SJCRH30 (cell line): Measurements from ENCODE around the gene CYGB. TPM values are rescaled to one million over a fixed set of nuclear protein-coding genes. Genes with fewer than 3 reads are reported as not detected.

Experiments
- DNase-seq, 2 experiments: peaks; one replicate each; pipeline ENCODE4 v3.0.0-alpha.2; 2015 to 2020
- H3K27ac ChIP-seq: fragments of 250-450 bp; sonication (Bioruptor Pico); 2 replicates; pipeline ENCODE4 v1.5.1; 2020; ENCODE audit warnings: mild to moderate bottlenecking, moderate library complexity
- H3K27me3 ChIP-seq: fragments of 250-450 bp; sonication (Bioruptor Pico); 2 replicates; pipeline ENCODE4 v1.5.1; 2020; ENCODE audit warnings: mild to moderate bottlenecking, moderate library complexity
- H3K36me3 ChIP-seq: fragments of 250-450 bp; sonication (Bioruptor Pico); 2 replicates; pipeline ENCODE4 v1.5.1; 2020; ENCODE audit warnings: mild to moderate bottlenecking, moderate library complexity
- H3K4me1 ChIP-seq: fragments of 250-450 bp; sonication (Bioruptor Pico); 2 replicates; pipeline ENCODE4 v1.5.1; 2020; ENCODE audit warnings: mild to moderate bottlenecking, moderate library complexity
- H3K4me3 ChIP-seq: fragments of 250-450 bp; sonication (Bioruptor Pico); 2 replicates; pipeline ENCODE4 v1.5.1; 2020; ENCODE audit warnings: mild to moderate bottlenecking, moderate library complexity
- H3K9me3 ChIP-seq: fragments of 250-450 bp; sonication (Bioruptor Pico); replicated peaks from 2 replicates; pipeline ENCODE4 v1.5.1; 2020; ENCODE audit warnings: mild to moderate bottlenecking, moderate library complexity
- total RNA-seq: library from RNA; depleted of rRNA; stranded (reverse); fragments of >200 nt; shearing (Covaris generic); gene quantifications from 2 replicates; pipeline ENCODE4 v1.2.3, GENCODE V29; 2014

CYGB gene
- total RNA-seq, 1 experiment from 2014 or later: not detected

DNA sequence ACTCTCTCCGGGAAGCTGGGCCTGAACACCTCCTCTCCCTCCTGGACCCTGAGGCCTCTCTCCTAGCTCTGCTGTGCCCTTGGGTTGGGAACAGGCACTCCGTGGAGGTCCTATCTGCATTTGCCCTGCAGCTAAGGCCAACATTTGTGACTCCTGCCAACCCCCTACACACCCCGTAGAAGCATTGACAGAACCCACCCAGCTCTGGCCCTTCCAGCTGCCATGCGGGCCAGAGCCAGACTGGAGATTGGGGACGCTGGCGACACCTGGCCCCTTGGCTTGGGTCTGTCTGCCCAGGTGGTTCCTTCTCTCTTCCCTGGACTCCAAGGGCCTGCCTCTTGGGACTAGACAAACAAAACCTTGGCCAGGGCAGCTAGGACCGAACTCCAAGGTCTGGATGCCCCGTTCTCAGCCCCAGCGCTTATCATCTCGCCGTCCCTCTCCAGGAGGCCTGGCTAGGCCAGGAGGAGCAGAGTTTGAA lies 35.6 kb downstream of the CYGB start:
- Histone ChIP-seq H3K27me3 (no peaks in the 10 kb centered on the region), H3K4me3 (no peak overlapping the region), H3K9me3 (no peaks in the 10 kb centered on the region), H3K36me3 (no peaks in the 10 kb centered on the region), H3K4me1 (peaks cover 17% of the 10 kb centered on the region), H3K27ac (no peak overlapping the region)
- no peak for DNase-seq

DNA sequence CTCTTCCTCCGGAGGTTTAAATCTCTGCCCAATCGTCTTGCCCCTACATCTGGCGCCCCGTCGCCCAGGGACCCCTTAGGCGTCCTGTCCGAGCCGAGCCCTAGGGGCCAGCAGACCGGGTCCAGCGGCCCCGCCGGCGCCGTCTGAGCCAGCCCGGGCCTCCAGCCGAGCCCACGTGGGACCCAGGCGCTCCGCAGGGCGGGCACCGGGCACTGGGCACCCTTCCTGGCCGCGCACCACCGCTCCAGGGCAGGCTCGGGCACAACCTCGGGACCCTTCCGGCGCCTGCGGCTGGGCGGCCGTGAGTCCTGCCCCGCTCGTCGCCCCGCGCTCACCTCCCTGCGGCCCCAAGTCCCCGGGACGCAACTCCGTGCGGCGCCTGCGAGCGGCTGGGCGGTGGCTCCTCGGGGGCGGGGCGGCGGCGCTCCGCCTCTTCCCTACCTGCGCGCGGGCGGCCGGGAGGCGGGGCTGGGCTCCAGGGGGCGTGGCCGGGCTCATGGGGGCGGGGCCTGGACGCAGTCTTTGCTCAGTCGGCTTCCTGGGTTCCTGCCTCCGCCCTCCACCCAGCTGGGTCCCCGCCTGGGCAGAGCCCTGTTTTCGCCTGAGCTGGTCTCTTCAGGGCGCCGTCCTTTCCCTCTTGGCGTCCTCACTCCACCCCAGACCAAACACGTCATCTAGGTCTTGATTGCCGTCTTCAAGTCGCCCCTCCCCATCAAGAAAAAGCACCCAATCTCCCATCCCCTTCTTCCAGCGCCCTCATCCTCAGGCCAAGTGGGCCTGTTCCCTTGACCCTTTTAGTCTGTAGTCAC lies 36.3 kb downstream of the CYGB start, which contains the start of gene RHBDF2:
Gene RHBDF2 (minus strand): TSS at position 406 of the 809 bp plus-strand sequence. CDS start 19,899 bp downstream, outside the sequence.
- DNase-seq: no peak
- Histone ChIP-seq H3K4me3 (no peak within 1 kb of the TSS), H3K36me3 (no peaks in the 10 kb centered on the region), H3K27me3 (no peaks in the 10 kb centered on the region), H3K4me1 (peaks cover 13% of the 10 kb centered on the region), H3K27ac (no peak within 1 kb of the TSS), H3K9me3 (no peaks in the 10 kb centered on the region)

DNA sequence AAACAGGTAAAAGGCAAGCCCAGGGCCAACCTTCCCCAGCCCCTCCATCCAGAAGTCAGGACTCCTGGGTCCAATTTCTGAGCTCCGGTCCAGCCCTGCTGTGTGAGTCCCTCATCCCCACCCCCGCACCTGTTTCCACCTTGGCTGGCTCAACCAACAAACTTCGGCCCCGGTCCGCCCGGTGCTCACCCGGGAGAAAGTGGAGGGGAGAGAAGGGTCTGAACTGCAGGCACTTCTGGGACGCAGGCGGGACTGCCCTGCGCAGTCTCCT lies 36.8 kb downstream of the CYGB start:
- no peaks in the 10 kb centered on the region for H3K36me3 ChIP-seq
- no peak overlapping the region for H3K27ac ChIP-seq
- H3K4me1 ChIP-seq: peaks cover 13% of the 10 kb centered on the region
- no peak for DNase-seq
- no peak overlapping the region for H3K4me3 ChIP-seq
- H3K27me3 ChIP-seq: no peaks in the 10 kb centered on the region
- no peaks in the 10 kb centered on the region for H3K9me3 ChIP-seq

DNA sequence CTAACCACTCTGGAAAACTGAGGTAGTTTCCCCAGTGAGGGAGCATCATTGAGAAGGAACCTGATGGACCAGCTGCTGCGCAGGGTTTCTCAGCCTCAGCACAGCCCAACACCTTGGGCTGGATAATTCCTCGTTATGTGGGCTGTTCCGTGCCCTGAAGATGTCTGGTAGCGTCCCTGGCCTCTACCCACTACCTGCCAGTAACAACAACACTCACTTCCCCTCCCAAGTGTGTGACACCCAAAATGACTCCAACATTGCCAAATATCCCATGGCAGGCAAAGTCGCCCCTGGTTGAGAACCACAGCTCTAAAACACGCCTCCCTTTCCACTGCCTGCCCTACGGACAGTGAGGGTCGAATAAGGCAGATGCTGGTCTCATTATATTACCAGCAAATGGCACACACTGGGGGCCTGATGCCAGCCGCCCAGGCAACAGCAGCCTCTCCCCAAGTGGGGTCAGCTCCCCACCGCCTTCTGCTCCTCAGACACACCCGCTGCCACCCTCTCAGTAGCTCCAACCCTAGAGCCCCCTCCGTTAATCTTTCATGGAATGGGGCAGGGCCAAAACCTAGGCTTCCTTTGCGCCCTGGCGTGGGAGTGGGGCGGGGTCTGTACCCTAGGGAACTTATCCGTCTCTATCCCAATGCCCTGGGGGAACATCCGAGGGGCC lies 37.3 kb downstream of the CYGB start:
- H3K36me3 ChIP-seq: no peaks in the 10 kb centered on the region
- peaks cover 13% of the 10 kb centered on the region for H3K4me1 ChIP-seq
- no peaks in the 10 kb centered on the region for H3K27me3 ChIP-seq
- DNase-seq: no peak
- H3K27ac ChIP-seq: no peak overlapping the region
- no peak overlapping the region for H3K4me3 ChIP-seq
- no peaks in the 10 kb centered on the region for H3K9me3 ChIP-seq

DNA sequence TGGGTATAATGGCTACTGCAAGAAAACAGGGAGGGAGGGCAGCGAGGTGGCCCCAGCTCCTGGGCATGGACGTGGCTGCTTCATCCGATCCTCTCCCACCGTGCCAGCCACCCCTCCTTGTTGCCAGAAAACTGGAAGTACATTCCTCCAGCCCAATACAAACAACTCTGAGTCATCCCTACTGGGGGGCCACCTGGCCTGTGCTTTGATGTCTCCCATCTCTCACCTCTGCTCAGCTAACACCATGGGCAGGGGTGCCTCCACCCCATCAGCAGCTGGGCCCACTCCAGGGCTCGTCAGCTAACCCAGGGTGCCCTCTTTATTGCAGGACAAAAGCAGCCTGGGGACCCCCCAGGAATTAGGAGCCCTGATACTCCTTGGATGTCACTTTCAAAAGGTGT lies 38.2 kb downstream of the CYGB start:
- H3K27ac ChIP-seq: no peak overlapping the region
- no peak overlapping the region for H3K4me3 ChIP-seq
- H3K9me3 ChIP-seq: no peaks in the 10 kb centered on the region
- H3K4me1 ChIP-seq: peaks cover 13% of the 10 kb centered on the region
- DNase-seq: no peak
- no peaks in the 10 kb centered on the region for H3K27me3 ChIP-seq
- H3K36me3 ChIP-seq: no peaks in the 10 kb centered on the region

DNA sequence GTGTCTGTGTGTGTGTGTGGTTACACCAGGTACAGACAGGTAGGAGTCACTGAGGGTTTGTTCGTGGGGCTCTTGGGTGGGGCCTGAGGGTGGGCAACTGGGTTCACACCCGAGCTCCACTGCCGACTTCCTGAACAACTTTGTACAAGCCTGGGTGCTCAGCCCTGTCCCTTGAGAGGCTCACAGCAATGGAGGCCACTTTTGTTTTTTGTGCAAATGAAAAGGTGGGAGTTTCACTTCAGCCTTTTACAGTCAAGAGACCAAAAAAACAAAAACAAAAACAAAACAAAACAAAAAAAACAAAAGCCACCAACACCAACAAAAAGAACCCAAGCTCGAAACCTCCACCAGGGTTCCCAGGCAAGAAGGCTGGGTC lies 38.6 kb downstream of the CYGB start:
- peaks cover 16% of the 10 kb centered on the region for H3K4me1 ChIP-seq

DNA sequence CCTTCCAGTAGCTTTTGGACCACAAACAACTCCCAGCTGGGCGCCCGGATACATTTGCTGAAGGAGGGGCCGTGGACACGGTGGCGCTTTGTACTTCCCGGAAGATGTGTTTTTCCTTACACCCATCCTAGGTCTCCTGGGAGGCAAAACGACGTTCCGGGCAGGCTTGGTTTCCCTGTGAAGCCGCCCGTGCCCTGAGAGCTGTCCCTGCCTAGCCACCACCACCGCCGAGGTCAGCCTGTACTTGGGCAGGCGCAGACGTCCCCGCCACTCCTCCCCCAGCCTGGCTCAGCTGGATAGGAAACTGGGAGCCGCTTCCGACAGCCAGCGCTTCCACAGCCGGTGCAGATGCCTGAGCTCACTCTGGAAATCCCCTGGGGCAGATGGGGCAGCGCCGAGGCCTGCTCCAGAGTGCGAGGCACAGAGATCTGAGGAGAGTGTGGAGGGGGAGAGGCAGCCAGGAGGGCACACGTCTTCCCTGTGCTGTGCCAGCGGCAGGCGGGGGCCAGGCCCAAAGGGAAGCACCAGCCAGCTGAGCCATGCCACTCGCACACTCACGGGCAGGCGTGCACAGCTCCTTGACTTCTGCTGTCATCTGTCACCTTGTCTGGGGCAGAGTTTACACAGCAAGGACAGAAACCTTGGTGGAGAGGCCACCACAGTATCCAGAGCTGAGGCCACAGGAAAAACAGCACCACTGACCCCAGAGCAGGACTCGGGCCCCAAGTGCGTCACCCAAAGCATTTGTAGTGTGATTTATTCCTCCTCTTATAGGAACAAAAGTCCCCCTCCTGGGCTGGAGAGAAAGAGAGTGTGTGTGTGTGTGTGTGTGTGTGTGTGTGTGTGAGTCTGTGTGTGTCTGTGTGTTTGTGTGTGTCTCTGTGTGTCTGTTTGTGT lies 39.3 kb downstream of the CYGB start:
- DNase-seq: peak; percentile 94 to 95
- H3K9me3 ChIP-seq: no peaks in the 10 kb centered on the region
- no peaks in the 10 kb centered on the region for H3K36me3 ChIP-seq
- H3K4me3 ChIP-seq: peak overlapping the region; percentile 34
- H3K4me1 ChIP-seq: peaks cover 23% of the 10 kb centered on the region
- H3K27me3 ChIP-seq: no peaks in the 10 kb centered on the region
- H3K27ac ChIP-seq: no peak overlapping the region

More for the DNA sequence above, 38.6 kb downstream of the CYGB start:
- no peak for DNase-seq
- H3K4me3 ChIP-seq: no peak overlapping the region
- H3K9me3 ChIP-seq: no peaks in the 10 kb centered on the region
- H3K36me3 ChIP-seq: no peaks in the 10 kb centered on the region
- no peaks in the 10 kb centered on the region for H3K27me3 ChIP-seq
- no peak overlapping the region for H3K27ac ChIP-seq

DNA sequence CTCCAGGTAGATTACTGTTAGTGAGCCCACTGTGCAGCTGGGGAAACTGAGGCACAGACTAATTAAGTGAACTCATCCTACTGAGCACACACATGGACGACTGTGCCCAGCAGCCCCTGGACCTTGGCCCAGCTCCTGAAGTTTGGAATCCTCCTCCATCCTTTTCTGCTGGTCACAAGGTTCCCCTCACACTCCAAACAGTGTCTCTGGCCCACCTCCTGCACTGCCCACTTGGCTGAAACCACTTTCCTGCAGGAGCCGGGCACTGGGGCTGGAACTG lies 39.9 kb downstream of the CYGB start:
- Histone ChIP-seq H3K27me3 (no peaks in the 10 kb centered on the region), H3K4me3 (peak overlapping the region; percentile 34), H3K36me3 (no peaks in the 10 kb centered on the region), H3K4me1 (peaks cover 28% of the 10 kb centered on the region), H3K9me3 (no peaks in the 10 kb centered on the region), H3K27ac (no peak overlapping the region)
- no peak for DNase-seq

DNA sequence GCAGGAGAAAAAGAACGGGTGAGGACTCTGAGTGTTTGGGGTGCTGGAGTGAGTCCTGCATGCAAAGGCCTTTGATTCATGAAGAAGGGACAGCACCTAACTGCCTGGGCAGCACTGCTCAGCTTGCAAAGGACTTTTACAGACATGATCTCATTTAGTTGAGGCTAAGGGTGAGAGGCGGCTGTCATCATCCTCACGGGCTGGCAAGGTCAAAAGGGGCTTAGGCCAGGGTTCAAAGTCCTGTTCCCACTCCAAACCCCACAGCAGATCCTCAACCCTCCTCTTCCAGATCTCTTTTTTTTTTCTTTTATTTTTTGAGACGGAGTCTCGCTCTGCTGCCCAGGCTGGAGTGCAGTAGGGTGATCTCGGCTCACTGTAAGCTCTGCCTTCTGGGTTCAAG lies 41.0 kb downstream of the CYGB start:
- Histone ChIP-seq H3K4me3 (no peak overlapping the region), H3K36me3 (no peaks in the 10 kb centered on the region), H3K4me1 (peaks cover 39% of the 10 kb centered on the region), H3K27ac (no peak overlapping the region), H3K9me3 (no peaks in the 10 kb centered on the region), H3K27me3 (no peaks in the 10 kb centered on the region)
- DNase-seq: no peak

DNA sequence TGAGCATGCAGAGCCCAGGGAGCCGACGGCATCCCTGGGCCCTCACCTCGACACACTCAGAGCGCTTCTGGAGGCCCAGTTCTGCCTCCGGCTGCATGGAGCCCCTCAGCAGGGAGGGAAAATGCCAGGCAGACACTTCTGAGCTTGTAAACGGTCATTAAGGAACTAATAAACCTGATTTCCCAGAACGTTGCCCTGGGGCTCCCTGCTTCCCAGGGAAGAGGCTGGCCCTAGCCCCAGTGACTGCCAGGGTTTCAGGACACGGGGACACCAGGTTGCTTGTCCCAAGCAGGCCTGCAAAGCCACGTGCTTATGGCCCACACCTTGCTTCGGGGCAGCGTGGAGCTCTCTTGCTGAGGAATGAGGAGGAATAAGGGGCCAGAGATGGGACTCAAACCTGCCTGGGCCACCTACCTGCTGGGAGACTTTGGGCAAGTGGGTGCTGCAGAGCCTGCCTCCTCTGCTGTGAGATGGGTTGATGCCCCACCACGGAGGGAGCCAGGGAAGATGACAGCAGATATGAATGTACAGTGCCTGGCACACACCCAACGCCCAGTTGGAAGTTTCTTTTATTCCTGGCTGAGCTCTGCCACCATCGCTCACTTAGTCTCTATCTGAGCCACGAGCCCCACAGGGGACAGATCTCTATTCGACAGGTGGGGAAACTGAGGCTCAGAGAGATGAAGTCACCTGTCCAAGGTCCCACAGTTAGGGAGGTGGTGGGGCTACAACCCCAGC lies 41.7 kb downstream of the CYGB start:
- Histone ChIP-seq H3K9me3 (no peaks in the 10 kb centered on the region), H3K27ac (no peak overlapping the region), H3K4me1 (peaks cover 44% of the 10 kb centered on the region), H3K36me3 (no peaks in the 10 kb centered on the region), H3K27me3 (no peaks in the 10 kb centered on the region), H3K4me3 (no peak overlapping the region)
- no peak for DNase-seq

DNA sequence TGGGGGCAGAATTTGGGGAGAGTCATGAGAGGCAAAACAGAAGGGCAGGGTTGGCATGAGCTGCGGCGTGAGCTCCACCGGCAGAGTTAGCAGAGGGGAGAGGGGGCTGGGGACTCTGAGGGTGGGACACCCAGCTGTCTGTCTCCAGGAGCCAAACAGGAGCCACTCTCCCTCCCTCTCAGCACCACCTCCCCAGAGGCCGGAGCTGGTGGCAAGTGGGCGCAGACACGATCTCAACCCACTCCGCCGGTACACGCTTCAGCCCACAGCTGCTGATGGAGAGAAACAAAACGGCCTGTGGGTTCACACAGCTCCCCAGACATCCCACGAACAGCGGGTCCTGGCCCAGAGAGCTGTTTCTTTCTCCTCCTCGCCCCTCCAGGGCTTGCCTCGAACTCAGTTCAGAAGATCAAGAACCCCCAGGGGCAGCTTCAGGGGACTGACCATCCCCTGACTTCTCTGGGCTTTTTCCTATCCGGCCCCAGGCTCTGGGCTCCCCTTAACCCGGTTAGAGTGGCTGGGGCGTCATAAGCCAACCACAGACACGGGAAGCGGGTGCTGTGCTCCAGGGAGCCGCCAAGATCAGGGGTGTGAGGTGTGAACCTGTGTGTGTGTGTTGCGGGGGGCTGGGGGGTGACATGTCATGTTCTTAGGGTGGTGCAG lies 43.9 kb downstream of the CYGB start:
- H3K27ac ChIP-seq: peak overlapping the region; percentile 64
- no peaks in the 10 kb centered on the region for H3K27me3 ChIP-seq
- no peaks in the 10 kb centered on the region for H3K9me3 ChIP-seq
- H3K4me1 ChIP-seq: peaks cover 39% of the 10 kb centered on the region
- no peak for DNase-seq
- no peaks in the 10 kb centered on the region for H3K36me3 ChIP-seq
- H3K4me3 ChIP-seq: peak overlapping the region; percentile 27

DNA sequence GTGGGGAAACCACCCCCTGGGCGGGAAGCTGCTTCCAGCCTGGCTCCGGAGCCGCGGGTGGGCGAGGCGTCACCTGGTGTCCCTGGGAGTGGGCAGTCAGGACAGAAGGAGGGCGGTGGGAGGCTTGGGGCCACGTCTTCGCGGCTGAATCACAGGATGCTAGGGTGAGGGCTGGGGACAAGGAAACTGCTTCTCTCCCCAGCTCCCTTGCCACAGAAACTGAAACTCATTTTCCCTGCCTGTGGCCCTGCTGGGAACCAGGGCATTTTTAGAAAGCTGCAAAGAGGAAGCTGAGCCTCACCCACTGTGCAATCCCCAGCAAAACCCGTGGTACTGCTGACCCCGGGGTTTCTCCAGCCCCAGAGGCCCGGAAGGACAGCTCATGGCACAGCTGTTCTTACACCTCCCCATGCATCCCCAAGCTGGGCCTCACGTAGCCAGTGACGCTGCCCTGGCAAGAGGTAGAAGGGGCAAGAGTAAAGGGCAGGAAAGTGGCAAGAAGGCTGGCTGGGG lies 44.5 kb downstream of the CYGB start:
- H3K9me3 ChIP-seq: no peaks in the 10 kb centered on the region
- H3K27me3 ChIP-seq: no peaks in the 10 kb centered on the region
- peak overlapping the region; percentile 27 for H3K4me3 ChIP-seq
- H3K4me1 ChIP-seq: peaks cover 35% of the 10 kb centered on the region
- peak; percentile 88 to 90 for DNase-seq
- H3K27ac ChIP-seq: peak overlapping the region; percentile 64
- H3K36me3 ChIP-seq: no peaks in the 10 kb centered on the region

DNA sequence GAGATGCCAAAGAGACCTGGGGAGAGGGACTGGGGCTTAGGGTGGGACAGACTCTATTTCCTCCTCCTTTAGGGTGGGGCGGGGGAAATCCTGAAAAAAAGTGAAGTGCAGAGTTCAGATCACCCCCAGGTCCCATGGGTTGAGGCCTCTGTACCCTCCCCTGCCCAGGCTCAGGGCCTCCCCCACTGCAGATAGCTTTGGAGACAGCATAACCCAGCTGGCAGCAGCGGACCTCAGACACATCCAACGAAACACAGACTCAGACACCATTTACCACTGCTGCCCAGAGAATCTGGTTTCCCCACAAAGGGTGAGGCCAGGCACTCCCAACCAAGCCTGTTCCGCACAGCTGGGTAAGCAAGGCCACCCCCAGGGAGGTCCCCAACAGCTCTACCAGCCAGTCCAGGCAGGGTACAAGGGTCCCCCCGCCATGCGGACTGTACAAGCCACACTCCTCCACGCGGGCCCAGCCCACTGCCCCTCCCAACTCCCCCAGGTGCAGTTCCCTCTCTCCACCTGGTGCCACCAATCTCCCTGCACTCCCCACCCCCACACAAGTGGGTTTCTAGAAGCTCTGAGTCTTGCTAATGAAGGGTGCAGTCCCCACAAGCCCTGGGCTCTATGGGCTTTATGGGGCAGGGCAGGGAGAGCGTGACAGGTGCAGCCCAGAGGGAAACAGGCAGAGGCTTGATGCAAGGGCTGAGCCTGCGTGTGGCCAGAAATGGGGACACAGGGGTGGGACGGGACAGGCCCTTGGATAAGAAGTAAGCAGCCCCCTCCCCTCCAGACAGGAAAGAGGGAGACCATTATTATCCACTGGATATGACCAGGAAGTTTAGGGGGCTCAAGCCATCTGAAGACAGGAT lies 45.2 kb downstream of the CYGB start:
- Histone ChIP-seq H3K27ac (peak overlapping the region; percentile 64), H3K4me1 (peaks cover 31% of the 10 kb centered on the region), H3K36me3 (no peaks in the 10 kb centered on the region), H3K27me3 (no peaks in the 10 kb centered on the region), H3K9me3 (no peaks in the 10 kb centered on the region), H3K4me3 (peak overlapping the region; percentile 27)
- DNase-seq: peak; percentile 77 to 89
